DND-41 (cell line): ENCODE measurements around the gene CCL26.

ENCODE experiments used
- ATAC-seq: fragments of 200-7000 bp; cut with Tn5 transposase; 3 replicates; pipeline ENCODE4 v1.9.1; 2021; ENCODE audit warnings: low read depth; ENCODE audit not compliant: insufficient read depth
- DNase-seq: peaks from one replicate; pipeline ENCODE4 v3.0.0-alpha.2; 2020
- H2AFZ ChIP-seq: 2 replicates; pipeline ENCODE4 v1.6.0; 2012; ENCODE audit warnings: low read depth, low read length
- H3K27ac ChIP-seq: 2 replicates; pipeline ENCODE4 v1.5.1; 2012; ENCODE audit warnings: low read length, inconsistent platforms
- H3K27me3 ChIP-seq: fragments of 200-600 bp; sonication (generic); 2 replicates; pipeline ENCODE4 v1.6.0; 2012; ENCODE audit warnings: low read length, mild to moderate bottlenecking, inconsistent platforms; ENCODE audit not compliant: insufficient read depth, poor library complexity
- H3K36me3 ChIP-seq: 2 replicates; pipeline ENCODE4 v1.5.1; 2012; ENCODE audit warnings: low read length, inconsistent platforms; ENCODE audit not compliant: insufficient read depth
- H3K4me1 ChIP-seq: 2 replicates; pipeline ENCODE4 v1.5.1; 2012; ENCODE audit warnings: mild to moderate bottlenecking, low read length; ENCODE audit not compliant: insufficient read depth
- H3K4me2 ChIP-seq: 2 replicates; pipeline ENCODE4 v1.6.0; 2012; ENCODE audit warnings: mild to moderate bottlenecking, moderate library complexity, low read length, inconsistent platforms; ENCODE audit not compliant: insufficient read depth
- H3K4me3 ChIP-seq, 2 experiments: fragments of 200-600 bp in 1 of 2; shearing (Covaris generic) in 1 of 2; 2 replicates each; pipeline ENCODE4 v1.5.1; 2012 to 2016; ENCODE audit warnings: inconsistent platforms in 2 of 2, low read length in 2 of 2, mild to moderate bottlenecking in 2 of 2, low read depth in 1 of 2, moderate library complexity in 1 of 2
- H3K79me2 ChIP-seq: 2 replicates; pipeline ENCODE4 v1.6.0; 2012; ENCODE audit warnings: low read length, inconsistent platforms; ENCODE audit not compliant: insufficient read depth
- H3K9ac ChIP-seq: 2 replicates; pipeline ENCODE4 v1.6.0; 2012; ENCODE audit warnings: low read depth, mild to moderate bottlenecking, inconsistent platforms, low read length, moderate library complexity
- H3K9me3 ChIP-seq: 2 replicates; pipeline ENCODE4 v1.5.1; 2012; ENCODE audit warnings: low read length, moderate library complexity, mild to moderate bottlenecking, inconsistent platforms; ENCODE audit not compliant: insufficient read depth, severe bottlenecking
- H4K20me1 ChIP-seq: 2 replicates; pipeline ENCODE4 v1.6.0; 2012; ENCODE audit warnings: low read length; ENCODE audit not compliant: insufficient read depth
- EZH2 ChIP-seq: IDR thresholded peaks from 3 replicates; pipeline ENCODE4 v1.6.1; 2012; ENCODE audit warnings: borderline replicate concordance, low read depth, mild to moderate bottlenecking, moderate library complexity, low read length, inconsistent platforms; ENCODE audit not compliant: severe bottlenecking
- TF ChIP-seq, protein P1 (sequence below): IDR thresholded peaks from 2 replicates; pipeline ENCODE4 v1.5.1; 2012; ENCODE audit warnings: borderline replicate concordance, low read length, moderate library complexity, mild to moderate bottlenecking; ENCODE audit not compliant: poor library complexity, severe bottlenecking; ENCODE audit errors: extremely low read depth

Gene CCL26

DNA sequence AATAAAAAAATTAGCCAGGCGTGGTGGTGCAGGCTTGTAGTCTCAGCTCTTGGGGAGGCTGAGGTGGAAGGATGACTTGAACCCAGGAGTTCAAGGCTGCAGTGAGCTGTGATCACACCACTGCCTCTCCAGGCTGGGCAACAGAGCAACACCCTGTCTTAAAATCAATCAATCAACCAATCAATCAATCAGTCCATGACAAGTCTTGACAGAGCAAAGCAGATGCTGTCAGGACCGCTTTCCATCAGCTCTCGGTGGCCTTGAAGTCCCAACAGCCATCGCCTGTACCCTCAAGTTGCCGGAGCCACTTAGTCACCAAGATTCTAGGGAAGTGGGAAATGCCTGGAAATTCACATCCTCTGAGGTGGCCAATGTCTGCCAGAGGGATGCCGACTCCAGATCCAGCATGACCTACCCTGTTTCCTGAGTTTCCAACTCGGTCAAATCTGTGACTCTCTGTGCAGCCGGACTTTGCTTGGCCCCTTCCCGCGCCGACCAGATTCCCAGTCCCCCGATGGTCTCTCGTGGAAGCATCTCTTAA is 42.5 kb upstream of the CCL26 start:
- ATAC-seq (no peak), DNase-seq (no peak)
- Histone ChIP-seq H3K4me1 (no peaks in the 10 kb centered on the region), H3K36me3 (no peaks in the 10 kb centered on the region), H2AFZ (no peak overlapping the region), H3K27ac (no peak overlapping the region), H3K9me3 (no peaks in the 10 kb centered on the region), H3K4me3 (no peak overlapping the region), H3K9ac (no peak overlapping the region), H3K4me2 (no peak overlapping the region), H3K27me3 (no peaks in the 10 kb centered on the region), H3K79me2 (no peaks in the 10 kb centered on the region), H4K20me1 (no peaks in the 10 kb centered on the region)
- no peak for TF ChIP-seq EZH2
- TF ChIP-seq, protein P1, sequence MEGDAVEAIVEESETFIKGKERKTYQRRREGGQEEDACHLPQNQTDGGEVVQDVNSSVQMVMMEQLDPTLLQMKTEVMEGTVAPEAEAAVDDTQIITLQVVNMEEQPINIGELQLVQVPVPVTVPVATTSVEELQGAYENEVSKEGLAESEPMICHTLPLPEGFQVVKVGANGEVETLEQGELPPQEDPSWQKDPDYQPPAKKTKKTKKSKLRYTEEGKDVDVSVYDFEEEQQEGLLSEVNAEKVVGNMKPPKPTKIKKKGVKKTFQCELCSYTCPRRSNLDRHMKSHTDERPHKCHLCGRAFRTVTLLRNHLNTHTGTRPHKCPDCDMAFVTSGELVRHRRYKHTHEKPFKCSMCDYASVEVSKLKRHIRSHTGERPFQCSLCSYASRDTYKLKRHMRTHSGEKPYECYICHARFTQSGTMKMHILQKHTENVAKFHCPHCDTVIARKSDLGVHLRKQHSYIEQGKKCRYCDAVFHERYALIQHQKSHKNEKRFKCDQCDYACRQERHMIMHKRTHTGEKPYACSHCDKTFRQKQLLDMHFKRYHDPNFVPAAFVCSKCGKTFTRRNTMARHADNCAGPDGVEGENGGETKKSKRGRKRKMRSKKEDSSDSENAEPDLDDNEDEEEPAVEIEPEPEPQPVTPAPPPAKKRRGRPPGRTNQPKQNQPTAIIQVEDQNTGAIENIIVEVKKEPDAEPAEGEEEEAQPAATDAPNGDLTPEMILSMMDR, result no peak

GRCh38 chr7:75813781-75814236 is 41.8 kb upstream of the CCL26 start, which contains the start of gene CCL24:
CCL24 (minus strand) TSS chr7:75813806; CDS start chr7:75813715, 91 bp downstream.
- H3K9ac ChIP-seq, result no peak within 1 kb of the TSS
- no peak within 1 kb of the TSS for H3K4me2 ChIP-seq

GRCh38 chr7:75813084-75813483 is 41.1 kb upstream of the CCL26 start:
- no peak overlapping the region for H3K9ac ChIP-seq
- no peaks in the 10 kb centered on the region for H3K36me3 ChIP-seq
- no peaks in the 10 kb centered on the region for H3K9me3 ChIP-seq
- H4K20me1 ChIP-seq, result no peaks in the 10 kb centered on the region
- no peaks in the 10 kb centered on the region for H3K79me2 ChIP-seq
- no peak overlapping the region for H3K4me3 ChIP-seq
- TF ChIP-seq, protein P1, result no peak
- TF ChIP-seq EZH2, result no peak
- H3K27ac ChIP-seq, result no peak overlapping the region
- no peak overlapping the region for H3K4me2 ChIP-seq
- no peaks in the 10 kb centered on the region for H3K27me3 ChIP-seq
- no peaks in the 10 kb centered on the region for H3K4me1 ChIP-seq
- H2AFZ ChIP-seq, result no peak overlapping the region
- ATAC-seq (no peak), DNase-seq (no peak)

More at GRCh38 chr7:75813781-75814236, 41.8 kb upstream of the CCL26 start, which contains the start of gene CCL24:
- H3K79me2 ChIP-seq, result no peaks in the 10 kb centered on the region
- no peak within 1 kb of the TSS for H3K4me3 ChIP-seq
- no peaks in the 10 kb centered on the region for H3K4me1 ChIP-seq
- no peaks in the 10 kb centered on the region for H3K36me3 ChIP-seq
- TF ChIP-seq, protein P1, result no peak
- no peak for TF ChIP-seq EZH2
- no peak within 1 kb of the TSS for H3K27ac ChIP-seq
- no peak for DNase-seq
- no peaks in the 10 kb centered on the region for H4K20me1 ChIP-seq
- no peak for ATAC-seq
- H3K9me3 ChIP-seq, result no peaks in the 10 kb centered on the region
- H2AFZ ChIP-seq, result no peak within 1 kb of the TSS
- H3K27me3 ChIP-seq, result no peaks in the 10 kb centered on the region
